WERI-Rb-1 (cell line): ENCODE data around the gene ALAS1.

Experiments
- DNase-seq: peaks from one replicate; pipeline ENCODE4 v3.0.0-alpha.2; 2020
- H3K27ac ChIP-seq: fragments of 250-450 bp; sonication (Bioruptor Pico); 2 replicates; pipeline ENCODE4 v1.5.1; 2020; ENCODE audit warnings: mild to moderate bottlenecking, moderate library complexity
- H3K27me3 ChIP-seq: fragments of 250-450 bp; sonication (Bioruptor Pico); 2 replicates; pipeline ENCODE4 v1.5.1; 2021; ENCODE audit warnings: mild to moderate bottlenecking, low read depth, moderate library complexity; ENCODE audit not compliant: insufficient read depth, severe bottlenecking
- H3K36me3 ChIP-seq: fragments of 250-450 bp; sonication (Bioruptor Pico); 2 replicates; pipeline ENCODE4 v1.5.1; 2020; ENCODE audit warnings: mild to moderate bottlenecking, moderate library complexity
- H3K4me3 ChIP-seq: 2 replicates; pipeline ENCODE4 v1.5.1; 2011; ENCODE audit warnings: low read depth, mild to moderate bottlenecking, control low read depth, low read length
- H3K9me3 ChIP-seq: fragments of 250-450 bp; sonication (Bioruptor Pico); 2 replicates; pipeline ENCODE4 v1.5.1; 2021; ENCODE audit warnings: mild to moderate bottlenecking, moderate library complexity; ENCODE audit not compliant: severe bottlenecking
- CTCF ChIP-seq: IDR thresholded peaks from 2 replicates; pipeline ENCODE4 v1.5.1; 2011; ENCODE audit warnings: low read depth, mild to moderate bottlenecking, control low read depth, inconsistent platforms, low read length

Gene ALAS1

GRCh38 chr3:52185837-52186236 is 12.1 kb upstream of the ALAS1 start:
- no peak overlapping the region for H3K4me3 ChIP-seq
- no peak for DNase-seq

GRCh38 chr3:52186729-52187128 is 11.2 kb upstream of the ALAS1 start:
- no peak for TF ChIP-seq CTCF
- Histone ChIP-seq H3K27me3 (no peaks in the 10 kb centered on the region), H3K36me3 (no peaks in the 10 kb centered on the region), H3K4me3 (no peak overlapping the region), H3K9me3 (no peaks in the 10 kb centered on the region), H3K27ac (no peak overlapping the region)
- DNase-seq = no peak

More at GRCh38 chr3:52185837-52186236, 12.1 kb upstream of the ALAS1 start:
- TF ChIP-seq CTCF = no peak
- H3K27me3 ChIP-seq = no peaks in the 10 kb centered on the region
- no peak overlapping the region for H3K27ac ChIP-seq
- H3K36me3 ChIP-seq = no peaks in the 10 kb centered on the region
- no peaks in the 10 kb centered on the region for H3K9me3 ChIP-seq

- TF ChIP-seq CTCF = no peak
- DNase-seq = no peak
- Histone ChIP-seq H3K4me3 (no peak overlapping the region), H3K27ac (no peak overlapping the region), H3K9me3 (no peaks in the 10 kb centered on the region), H3K36me3 (no peaks in the 10 kb centered on the region), H3K27me3 (no peaks in the 10 kb centered on the region)
Measured at GRCh38 chr3:52188556-52188955, 9.4 kb upstream of the ALAS1 start.

GRCh38 chr3:52190294-52191074 is 7.5 kb upstream of the ALAS1 start:
- no peak for DNase-seq
- Histone ChIP-seq H3K36me3 (no peaks in the 10 kb centered on the region), H3K4me3 (no peak overlapping the region), H3K27me3 (no peaks in the 10 kb centered on the region), H3K27ac (no peak overlapping the region), H3K9me3 (no peaks in the 10 kb centered on the region)
- no peak for TF ChIP-seq CTCF

GRCh38 chr3:52191663-52192062 is 6.3 kb upstream of the ALAS1 start:
- Histone ChIP-seq H3K27ac (no peak overlapping the region), H3K9me3 (no peaks in the 10 kb centered on the region), H3K27me3 (no peaks in the 10 kb centered on the region), H3K4me3 (no peak overlapping the region), H3K36me3 (no peaks in the 10 kb centered on the region)
- no peak for TF ChIP-seq CTCF
- DNase-seq = no peak

- no peaks in the 10 kb centered on the region for H3K9me3 ChIP-seq
- H3K36me3 ChIP-seq = no peaks in the 10 kb centered on the region
- no peak for TF ChIP-seq CTCF
- DNase-seq = no peak
- no peak overlapping the region for H3K4me3 ChIP-seq
- H3K27me3 ChIP-seq = no peaks in the 10 kb centered on the region
- no peak overlapping the region for H3K27ac ChIP-seq
Measured at GRCh38 chr3:52193065-52193464, 4.9 kb upstream of the ALAS1 start.
